Activated CD4-positive, alpha-beta T cell treated with anti-CD3 and anti-CD28 coated beads, Interleukin-2, Interleukin-6, amounts not matched to agents 100 ng/mL and 50 ng/mL, durations not matched to agents 16 hours and 8 hours (primary cell): ENCODE results near the gene PTGES3L.

Source experiments
- DNase-seq: peaks from one replicate; pipeline ENCODE4 v3.0.0-alpha.2; 2020

Gene PTGES3L

GRCh38 chr17:42979511-42980273 lies at the start of gene PTGES3L:
Gene PTGES3L, minus strand, starts transcription at chr17:42980080. Its CDS starts 27 bp downstream, at chr17:42980053.
- DNase-seq, result peak; percentile 36

GRCh38 chr17:43028221-43028861 lies 48.5 kb upstream of the PTGES3L start:
- no peak for DNase-seq

GRCh38 chr17:43027091-43028032 lies 47.5 kb upstream of the PTGES3L start:
- DNase-seq, result no peak

GRCh38 chr17:43026595-43026994 lies 46.7 kb upstream of the PTGES3L start:
- DNase-seq, result no peak

- DNase-seq, result no peak
Measured at GRCh38 chr17:43025766-43026537, 46.1 kb upstream of the PTGES3L start.

GRCh38 chr17:43025290-43025657 lies 45.4 kb upstream of the PTGES3L start:
- DNase-seq, result no peak

- DNase-seq, result peak; percentile 76
Measured at GRCh38 chr17:43024407-43025289, 44.8 kb upstream of the PTGES3L start, which contains the start of gene RND2. Gene RND2, plus strand, starts transcription at chr17:43025231. Its CDS starts 117 bp downstream, at chr17:43025348.

- peak; percentile 67 for DNase-seq
Measured at GRCh38 chr17:43021741-43022512, 42.0 kb upstream of the PTGES3L start, which contains the start of gene VAT1. Gene VAT1, minus strand, starts transcription at chr17:43022385. Its CDS starts 63 bp downstream, at chr17:43022322.

GRCh38 chr17:43020789-43021740 lies 41.2 kb upstream of the PTGES3L start:
- peak; percentile 27 for DNase-seq

- no peak for DNase-seq
Measured at GRCh38 chr17:43020030-43020621, 40.2 kb upstream of the PTGES3L start.

GRCh38 chr17:43019418-43019817 lies 39.5 kb upstream of the PTGES3L start:
- DNase-seq, result no peak

- no peak for DNase-seq
Measured at GRCh38 chr17:43018932-43019331, 39.1 kb upstream of the PTGES3L start.

- DNase-seq, result no peak
Measured at GRCh38 chr17:43018008-43018853, 38.4 kb upstream of the PTGES3L start.

GRCh38 chr17:43016216-43016615 lies 36.3 kb upstream of the PTGES3L start:
- DNase-seq, result no peak

GRCh38 chr17:43015579-43015978 lies 35.7 kb upstream of the PTGES3L start:
- DNase-seq, result no peak

GRCh38 chr17:43014649-43015542 lies 35.0 kb upstream of the PTGES3L start:
- no peak for DNase-seq
